ENCODE results near the gene CFAP43.

- TF ChIP-seq, protein P1, sequence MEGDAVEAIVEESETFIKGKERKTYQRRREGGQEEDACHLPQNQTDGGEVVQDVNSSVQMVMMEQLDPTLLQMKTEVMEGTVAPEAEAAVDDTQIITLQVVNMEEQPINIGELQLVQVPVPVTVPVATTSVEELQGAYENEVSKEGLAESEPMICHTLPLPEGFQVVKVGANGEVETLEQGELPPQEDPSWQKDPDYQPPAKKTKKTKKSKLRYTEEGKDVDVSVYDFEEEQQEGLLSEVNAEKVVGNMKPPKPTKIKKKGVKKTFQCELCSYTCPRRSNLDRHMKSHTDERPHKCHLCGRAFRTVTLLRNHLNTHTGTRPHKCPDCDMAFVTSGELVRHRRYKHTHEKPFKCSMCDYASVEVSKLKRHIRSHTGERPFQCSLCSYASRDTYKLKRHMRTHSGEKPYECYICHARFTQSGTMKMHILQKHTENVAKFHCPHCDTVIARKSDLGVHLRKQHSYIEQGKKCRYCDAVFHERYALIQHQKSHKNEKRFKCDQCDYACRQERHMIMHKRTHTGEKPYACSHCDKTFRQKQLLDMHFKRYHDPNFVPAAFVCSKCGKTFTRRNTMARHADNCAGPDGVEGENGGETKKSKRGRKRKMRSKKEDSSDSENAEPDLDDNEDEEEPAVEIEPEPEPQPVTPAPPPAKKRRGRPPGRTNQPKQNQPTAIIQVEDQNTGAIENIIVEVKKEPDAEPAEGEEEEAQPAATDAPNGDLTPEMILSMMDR (IDR thresholded peaks at IDR 0.05; ENCODE audit: low read length), result no peak
- TF ChIP-seq EZH2phosphoT487 (IDR thresholded peaks at IDR 0.05; ENCODE audit: low read length), result no peak
Measured at GRCh38 chr10:104256335-104256961, 24.3 kb upstream of the CFAP43 start.

Data from MM.1S (cell line).